HCT116 (cell line): Measurements from ENCODE around the gene TRIM39.

ENCODE experiments used
- CEBPB ChIP-seq: IDR thresholded peaks from 2 replicates; pipeline ENCODE4 v1.6.1; 2012; ENCODE audit warnings: low read depth
- CTCF ChIP-seq, 3 experiments: fragments of 200-600 bp in 1 of 3; sonication (generic) in 1 of 3; IDR thresholded peaks in 2 of 3; conservative IDR thresholded peaks in 1 of 3; 2 replicates each; pipeline ENCODE4 v1.5.1; 2012 to 2017; ENCODE audit warnings: low read depth in 2 of 3, low read length in 2 of 3, antibody characterized with exemption in 1 of 3, borderline replicate concordance in 1 of 3, control low read depth in 1 of 3, mild to moderate bottlenecking in 1 of 3, mixed read lengths in 1 of 3, mixed run types in 1 of 3, moderate library complexity in 1 of 3; ENCODE audit not compliant: insufficient read depth in 1 of 3
- EZH2 ChIP-seq: fragments of 200-600 bp; sonication (generic); IDR thresholded peaks from 2 replicates; pipeline ENCODE4 v1.6.1; 2017; ENCODE audit warnings: antibody characterized with exemption, mixed run types
- EZH2phosphoT487 ChIP-seq: fragments of 200-600 bp; IDR thresholded peaks from 2 replicates; pipeline ENCODE4 v1.6.1; 2018; ENCODE audit warnings: antibody characterized with exemption, borderline replicate concordance
- FOSL1 ChIP-seq: IDR thresholded peaks from 2 replicates; pipeline ENCODE4 v1.6.1; 2012; ENCODE audit warnings: low read depth
- JUND ChIP-seq: IDR thresholded peaks from 2 replicates; pipeline ENCODE4 v1.6.1; 2012
- POLR2A ChIP-seq: IDR thresholded peaks from 2 replicates; pipeline ENCODE4 v1.7.0; 2011; ENCODE audit warnings: borderline replicate concordance; ENCODE audit not compliant: insufficient read depth, insufficient read length; ENCODE audit errors: extremely low read depth
- POLR2AphosphoS5 ChIP-seq: IDR thresholded peaks from 2 replicates; pipeline ENCODE4 v1.6.1; 2011; ENCODE audit warnings: mild to moderate bottlenecking, low read depth, low read length, moderate library complexity
- RAD21 ChIP-seq: IDR thresholded peaks from 2 replicates; pipeline ENCODE4 v1.6.1; 2012; ENCODE audit warnings: low read depth, mild to moderate bottlenecking
- REST ChIP-seq: IDR thresholded peaks from 2 replicates; pipeline ENCODE4 v1.6.1; 2012; ENCODE audit warnings: low read depth
- SIN3A ChIP-seq: IDR thresholded peaks from 2 replicates; pipeline ENCODE4 v1.6.1; 2012; ENCODE audit warnings: low read depth
- SRF ChIP-seq: IDR thresholded peaks from 2 replicates; pipeline ENCODE4 v1.6.1; 2012; ENCODE audit warnings: low read depth
- TCF7L2 ChIP-seq: IDR thresholded peaks from 2 replicates; pipeline ENCODE4 v1.7.0; 2011; ENCODE audit warnings: borderline replicate concordance, inconsistent platforms; ENCODE audit not compliant: insufficient read depth, insufficient read length; ENCODE audit errors: extremely low read depth
- TF ChIP-seq, protein P1 (sequence below): IDR thresholded peaks from 2 replicates; pipeline ENCODE4 v1.6.1; 2012

- TF ChIP-seq CTCF (IDR thresholded peaks at IDR 0.05 in 2 of 3, conservative IDR thresholded peaks at IDR 0.05 in 1 of 3; ENCODE audit: borderline replicate concordance in 1 of 3, insufficient read depth in 1 of 3, low read depth in 2 of 3, low read length in 2 of 3) (no peak), SIN3A (no peak), POLR2A (no peak), JUND (no peak), TCF7L2 (no peak), RAD21 (no peak), EZH2 (no peak), SRF (no peak), REST (no peak), CEBPB (no peak), POLR2AphosphoS5 (no peak), EZH2phosphoT487 (no peak), FOSL1 (no peak)
- TF ChIP-seq, protein P1, sequence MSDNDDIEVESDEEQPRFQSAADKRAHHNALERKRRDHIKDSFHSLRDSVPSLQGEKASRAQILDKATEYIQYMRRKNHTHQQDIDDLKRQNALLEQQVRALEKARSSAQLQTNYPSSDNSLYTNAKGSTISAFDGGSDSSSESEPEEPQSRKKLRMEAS = no peak
Measured at GRCh38 chr6:30348957-30349356, 22.2 kb downstream of the TRIM39 start.
